GM10266 (cell line): ENCODE data around the gene BCAS3.

Source experiments
- DNase-seq: peaks from one replicate; pipeline ENCODE4 v3.0.0; 2012; ENCODE audit errors: extremely low spot score
- CTCF ChIP-seq: IDR thresholded peaks from 2 replicates; pipeline ENCODE4 v1.5.1; 2012; ENCODE audit warnings: mild to moderate bottlenecking, low read depth; ENCODE audit not compliant: control insufficient read depth, insufficient read depth; ENCODE audit errors: missing control alignments

BCAS3 gene

GRCh38 chr17:61421460-61421859, 743.8 kb downstream of the BCAS3 start:
- TF ChIP-seq CTCF = no peak
- DNase-seq = no peak

- no peak for DNase-seq
- TF ChIP-seq CTCF = no peak
Measured at GRCh38 chr17:61422116-61422799, 744.6 kb downstream of the BCAS3 start.

GRCh38 chr17:61422869-61423268, 745.2 kb downstream of the BCAS3 start:
- DNase-seq = no peak
- no peak for TF ChIP-seq CTCF

GRCh38 chr17:61423967-61424649, 746.5 kb downstream of the BCAS3 start:
- TF ChIP-seq CTCF = no peak
- no peak for DNase-seq

- no peak for TF ChIP-seq CTCF
- no peak for DNase-seq
Measured at GRCh38 chr17:61425682-61426481, 748.2 kb downstream of the BCAS3 start.

- DNase-seq = no peak
- TF ChIP-seq CTCF = no peak
Measured at GRCh38 chr17:61426482-61427304, 749.0 kb downstream of the BCAS3 start.
